Activated CD8-positive, alpha-beta memory T cell treated with anti-CD3 and anti-CD28 coated beads for 48 hours (primary cell): ENCODE results near the gene FRAS1.

Experiments used
- DNase-seq, 3 experiments: peaks; one replicate each; pipeline ENCODE4 v3.0.0-alpha.2; 2020; ENCODE audit warnings: low read depth in 2 of 3, low spot score in 2 of 3

The FRAS1 gene

GRCh38 chr4:78568640-78569305 is 511.6 kb downstream of the FRAS1 start:
- no peak for DNase-seq

GRCh38 chr4:78569306-78569821 is 512.2 kb downstream of the FRAS1 start:
- DNase-seq = no peak

- DNase-seq = no peak
Measured at GRCh38 chr4:78570117-78570516, 513.0 kb downstream of the FRAS1 start.

- no peak for DNase-seq
Measured at GRCh38 chr4:78571804-78572203, 514.7 kb downstream of the FRAS1 start.

GRCh38 chr4:78578674-78579425 is 521.7 kb downstream of the FRAS1 start:
- DNase-seq = no peak

GRCh38 chr4:78581618-78582017 is 524.5 kb downstream of the FRAS1 start:
- no peak for DNase-seq

- DNase-seq = no peak
Measured at GRCh38 chr4:78584863-78585547, 527.9 kb downstream of the FRAS1 start.

- no peak for DNase-seq
Measured at GRCh38 chr4:78585633-78586032, 528.5 kb downstream of the FRAS1 start.

- no peak for DNase-seq
Measured at GRCh38 chr4:78588894-78589545, 531.9 kb downstream of the FRAS1 start.

GRCh38 chr4:78591404-78591803 is 534.3 kb downstream of the FRAS1 start:
- DNase-seq = no peak

- no peak for DNase-seq
Measured at GRCh38 chr4:78592088-78592783, 535.1 kb downstream of the FRAS1 start.
